Endodermal cell (in vitro differentiated cells): ENCODE data around the gene SH3GL2. TPM values are rescaled to one million over a fixed set of nuclear protein-coding genes. Genes with fewer than 3 reads are reported as not detected.

Experiments
- DNase-seq: peaks from one replicate; pipeline ENCODE4 v3.0.0-alpha.2; 2017
- H3K27ac ChIP-seq: 2 replicates; pipeline ENCODE4 v1.5.1; 2013; ENCODE audit warnings: mild to moderate bottlenecking, low read depth, low read length, moderate library complexity
- H3K27me3 ChIP-seq: 2 replicates; pipeline ENCODE4 v1.6.1; 2013; ENCODE audit warnings: mild to moderate bottlenecking, low read length, moderate library complexity; ENCODE audit not compliant: insufficient read depth, control insufficient read depth, poor library complexity, severe bottlenecking
- H3K36me3 ChIP-seq: 2 replicates; pipeline ENCODE4 v1.7.0; 2013; ENCODE audit warnings: mild to moderate bottlenecking, low read length, moderate library complexity; ENCODE audit not compliant: control insufficient read depth, insufficient read depth
- H3K4me1 ChIP-seq: one replicate; pipeline ENCODE4 v1.7.0; 2013; ENCODE audit warnings: low read length; ENCODE audit not compliant: control insufficient read depth, insufficient read depth
- H3K4me3 ChIP-seq: 2 replicates; pipeline ENCODE4 v1.5.1; 2013; ENCODE audit warnings: mild to moderate bottlenecking, low read length, moderate library complexity
- H3K9ac ChIP-seq: 2 replicates; pipeline ENCODE4 v1.6.1; 2013; ENCODE audit warnings: mild to moderate bottlenecking, low read length, moderate library complexity; ENCODE audit not compliant: poor library complexity, severe bottlenecking; ENCODE audit errors: extremely low read depth
- H3K9me3 ChIP-seq: 2 replicates; pipeline ENCODE4 v1.6.1; 2013; ENCODE audit warnings: mild to moderate bottlenecking, low read length, moderate library complexity; ENCODE audit not compliant: control insufficient read depth
- H3K27ac Mint-ChIP-seq: 2 replicates; pipeline ENCODE4 v1.8.0; 2020; ENCODE audit warnings: mixed read lengths
- H3K27me3 Mint-ChIP-seq: 2 replicates; pipeline ENCODE4 v1.8.0; 2021; ENCODE audit warnings: mild to moderate bottlenecking, mixed read lengths; ENCODE audit not compliant: insufficient read depth
- H3K36me3 Mint-ChIP-seq: 2 replicates; pipeline ENCODE4 v1.8.0; 2020; ENCODE audit warnings: low read depth, mixed read lengths
- H3K4me1 Mint-ChIP-seq: 2 replicates; pipeline ENCODE4 v1.8.0; 2020; ENCODE audit warnings: mixed read lengths
- H3K4me3 Mint-ChIP-seq: 2 replicates; pipeline ENCODE4 v1.8.0; 2020; ENCODE audit warnings: mild to moderate bottlenecking, moderate library complexity, mixed read lengths
- H3K9me3 Mint-ChIP-seq: 2 replicates; pipeline ENCODE4 v1.8.0; 2020; ENCODE audit warnings: mild to moderate bottlenecking, mixed read lengths
- WGBS, 2 experiments: methylation state at CpG; one replicate each; pipeline versions ENCODE4 v1.1.5 to v1.1.7; 2013; ENCODE audit warnings: missing lambda C conversion rate in 2 of 2, mixed read lengths in 1 of 2; ENCODE audit not compliant: insufficient coverage in 1 of 2, insufficient read length in 1 of 2; 5-methylcytosine and 5-hydroxymethylcytosine counted together
- long read RNA-seq, 4 experiments: library from polyadenylated mRNA in 2 of 4; library from RNA in 1 of 4; library from capped mRNA in 1 of 4; stranded (forward) in 3 of 4; unstranded in 1 of 4; transcript quantifications; one replicate each; pipeline ENCODE4 v2.0.0, GENCODE V29; 2020 to 2021; ENCODE audit warnings: inconsistent platforms in 1 of 4
- polyA plus RNA-seq, 2 experiments: library from polyadenylated mRNA; stranded (reverse); fragments of 50-300 nt; gene quantifications; one replicate each; pipeline ENCODE4 v1.2.3, GENCODE V29; 2013
- total RNA-seq, 2 donors: library from RNA; stranded (reverse); fragmentation: NEBNext Ultra II Directional in 1 of 2; extraction: Animal tissue kit (Norgen Biotek cat#: 25700) in 1 of 2; gene quantifications; 2 replicates in 1 of 2; 3 replicates in 1 of 2; pipeline ENCODE4 v1.2.1, GENCODE V29; 2021
- TF ChIP-seq, protein P1 (sequence below): fragments of 200-600 bp; sonication (generic); conservative IDR thresholded peaks from 2 replicates; pipeline ENCODE4 v1.5.0; 2021; ENCODE audit warnings: antibody characterized with exemption, mild to moderate bottlenecking

The SH3GL2 gene
- 1 to 10 TPM; 3.7 to 7.7 TPM for total RNA-seq
- 1.00 TPM for polyA plus RNA-seq (2013, experiment 1 of 2)
- 0.75 TPM for polyA plus RNA-seq (2013, experiment 2 of 2)
- long read RNA-seq, experiment 1, partial matches to known transcripts: 1 of 2 reads
- long read RNA-seq, experiment 1, other reads (novel, unspliced or antisense): 0 of 2 reads
- long read RNA-seq, experiment 2, transcript SH3GL2-201 (9 exons, 2,565 nt): major isoform, 8 of 10 reads
- long read RNA-seq, experiment 2, partial matches to known transcripts: 0 of 10 reads
- long read RNA-seq, experiment 2, other reads (novel, unspliced or antisense): 2 of 10 reads
- long read RNA-seq, experiment 3, transcript SH3GL2-201 (9 exons, 2,565 nt): major isoform, 10 of 11 reads
- long read RNA-seq, experiment 3, partial matches to known transcripts: 0 of 11 reads
- long read RNA-seq, experiment 3, other reads (novel, unspliced or antisense): 1 of 11 reads
- long read RNA-seq, experiment 4: 0 reads

DNA sequence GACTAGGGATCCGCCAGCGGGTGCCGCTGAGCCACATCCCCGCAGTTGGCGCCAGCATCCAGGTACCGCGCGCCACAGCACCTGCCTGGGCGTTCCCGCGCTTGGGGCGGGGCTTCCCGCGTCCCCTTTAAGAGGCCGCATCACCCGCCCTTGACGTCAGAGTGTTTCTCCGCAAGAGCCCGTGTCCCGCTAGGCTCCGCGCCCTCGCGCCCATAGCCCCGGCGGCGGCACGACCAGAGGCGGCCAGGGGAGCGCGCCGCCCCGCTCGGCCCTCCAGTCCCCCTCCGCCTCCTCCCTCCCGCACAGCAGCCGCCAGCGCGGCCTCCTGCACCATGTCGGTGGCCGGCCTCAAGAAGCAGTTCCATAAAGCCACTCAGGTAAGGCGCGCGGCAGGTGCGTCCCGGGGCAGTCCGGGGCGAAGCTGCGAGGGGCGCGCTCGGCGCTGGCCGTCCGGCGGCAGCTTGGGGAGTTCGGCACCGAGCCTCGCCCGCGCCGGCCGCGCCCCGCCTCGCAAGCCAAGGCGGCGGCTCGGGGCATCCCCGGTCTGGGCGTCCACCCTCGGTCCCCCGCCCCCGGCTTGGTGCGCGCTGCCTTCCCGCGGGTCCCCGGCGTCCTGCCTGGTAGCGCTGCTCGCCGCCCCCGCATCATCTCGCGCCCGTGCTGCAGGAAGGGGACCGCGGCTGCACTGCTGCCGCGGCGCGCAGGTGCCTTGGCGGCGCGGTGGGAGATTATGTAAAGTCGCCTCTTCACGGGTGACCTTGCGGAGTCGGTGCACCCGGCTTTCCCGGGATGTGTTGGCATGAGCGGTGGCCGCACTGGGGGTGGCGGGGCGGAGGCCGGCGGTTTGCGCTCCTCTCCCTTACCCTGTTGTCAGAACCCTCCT, at the start of gene SH3GL2:
SH3GL2 (plus strand) TSS at position 156 of the 883 bp plus-strand sequence.
- WGBS, 2 experiments: 0% methylated on average over 14 to 109 of the region's 109 CpGs
- Mint-ChIP-seq H3K4me1 (peaks cover 6% of the 10 kb centered on the region), H3K9me3 (peaks cover 2% of the 10 kb centered on the region), H3K36me3 (no peaks in the 10 kb centered on the region), H3K27ac (no peak within 1 kb of the TSS), H3K4me3 (peak within 1 kb of the TSS; percentile 65), H3K27me3 (peaks cover 61% of the 10 kb centered on the region)
- H3K27ac ChIP-seq: no peak within 1 kb of the TSS
- H3K27me3 ChIP-seq: peaks cover 62% of the 10 kb centered on the region
- H3K9me3 ChIP-seq: no peaks in the 10 kb centered on the region
- TF ChIP-seq, protein P1, sequence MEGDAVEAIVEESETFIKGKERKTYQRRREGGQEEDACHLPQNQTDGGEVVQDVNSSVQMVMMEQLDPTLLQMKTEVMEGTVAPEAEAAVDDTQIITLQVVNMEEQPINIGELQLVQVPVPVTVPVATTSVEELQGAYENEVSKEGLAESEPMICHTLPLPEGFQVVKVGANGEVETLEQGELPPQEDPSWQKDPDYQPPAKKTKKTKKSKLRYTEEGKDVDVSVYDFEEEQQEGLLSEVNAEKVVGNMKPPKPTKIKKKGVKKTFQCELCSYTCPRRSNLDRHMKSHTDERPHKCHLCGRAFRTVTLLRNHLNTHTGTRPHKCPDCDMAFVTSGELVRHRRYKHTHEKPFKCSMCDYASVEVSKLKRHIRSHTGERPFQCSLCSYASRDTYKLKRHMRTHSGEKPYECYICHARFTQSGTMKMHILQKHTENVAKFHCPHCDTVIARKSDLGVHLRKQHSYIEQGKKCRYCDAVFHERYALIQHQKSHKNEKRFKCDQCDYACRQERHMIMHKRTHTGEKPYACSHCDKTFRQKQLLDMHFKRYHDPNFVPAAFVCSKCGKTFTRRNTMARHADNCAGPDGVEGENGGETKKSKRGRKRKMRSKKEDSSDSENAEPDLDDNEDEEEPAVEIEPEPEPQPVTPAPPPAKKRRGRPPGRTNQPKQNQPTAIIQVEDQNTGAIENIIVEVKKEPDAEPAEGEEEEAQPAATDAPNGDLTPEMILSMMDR: no peak
- H3K4me1 ChIP-seq: no peaks in the 10 kb centered on the region
- H3K36me3 ChIP-seq: no peaks in the 10 kb centered on the region
- H3K9ac ChIP-seq: no peak within 1 kb of the TSS
- DNase-seq: peak; percentile 93
- H3K4me3 ChIP-seq: peak within 1 kb of the TSS; percentile 76

DNA sequence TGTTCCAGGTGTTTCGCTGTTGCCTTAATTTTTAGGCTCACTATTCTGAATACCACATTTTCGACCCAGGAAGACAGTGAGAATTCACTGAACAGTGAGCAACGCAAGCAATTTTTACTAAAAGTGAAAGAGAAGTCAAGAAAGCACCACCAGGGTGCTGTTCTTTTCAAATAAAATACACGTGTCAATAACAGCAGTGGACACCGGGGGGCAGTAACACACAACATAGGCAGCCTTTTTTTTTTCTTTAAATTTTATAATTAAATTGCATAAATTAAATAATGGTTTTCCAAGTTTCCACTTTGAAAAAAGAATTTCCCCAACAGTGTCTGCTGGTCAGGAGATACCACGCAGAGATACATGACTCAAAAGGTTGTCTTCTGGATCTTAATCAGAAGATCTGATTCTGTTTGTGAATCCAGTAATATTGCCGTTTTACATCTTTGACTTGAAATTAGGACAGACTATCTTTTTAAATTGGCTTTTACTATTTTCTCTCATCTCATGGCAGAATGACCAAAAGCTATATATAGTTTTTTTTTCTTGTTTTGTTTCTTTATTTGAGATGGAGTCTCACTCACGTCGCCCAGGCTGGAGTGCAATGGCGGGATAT, 47.1 kb upstream of the SH3GL2 start:
- Mint-ChIP-seq H3K27me3 (no peaks in the 10 kb centered on the region), H3K4me1 (no peaks in the 10 kb centered on the region), H3K9me3 (no peaks in the 10 kb centered on the region), H3K27ac (no peak overlapping the region), H3K36me3 (no peaks in the 10 kb centered on the region), H3K4me3 (no peak overlapping the region)
- TF ChIP-seq, protein P1: peak; percentile 92
- 50 to 65% methylated on average over 7 to 10 of the region's 10 CpGs for WGBS, 2 experiments
- H3K9ac ChIP-seq: no peak overlapping the region
- no peaks in the 10 kb centered on the region for H3K9me3 ChIP-seq
- H3K36me3 ChIP-seq: no peaks in the 10 kb centered on the region
- H3K4me1 ChIP-seq: no peaks in the 10 kb centered on the region
- H3K27me3 ChIP-seq: no peaks in the 10 kb centered on the region
- no peak overlapping the region for H3K27ac ChIP-seq
- peak; percentile 81 for DNase-seq
- H3K4me3 ChIP-seq: no peak overlapping the region

DNA sequence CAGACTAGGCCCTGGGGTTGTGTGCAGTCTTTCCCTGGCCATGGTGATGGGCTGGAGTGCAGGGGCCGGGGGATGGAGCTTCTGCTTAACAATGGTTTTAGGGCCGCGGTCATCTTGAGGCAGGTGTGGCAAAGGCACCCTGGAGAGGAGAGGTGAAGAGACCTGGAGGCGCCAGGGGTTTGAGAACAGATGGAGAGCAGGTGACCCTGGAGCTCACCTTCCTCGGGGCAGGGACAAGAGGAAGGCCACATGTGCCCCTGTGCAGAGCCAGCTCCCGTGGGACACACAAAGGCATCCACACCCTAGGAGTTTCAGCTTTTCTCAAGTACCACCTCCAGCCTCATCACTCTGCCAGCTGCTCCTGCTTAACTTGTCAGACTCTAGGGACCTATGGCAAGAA, 46.4 kb upstream of the SH3GL2 start:
- Histone ChIP-seq H3K27ac (no peak overlapping the region), H3K4me3 (no peak overlapping the region), H3K27me3 (no peaks in the 10 kb centered on the region), H3K9me3 (no peaks in the 10 kb centered on the region), H3K9ac (no peak overlapping the region), H3K36me3 (no peaks in the 10 kb centered on the region), H3K4me1 (no peaks in the 10 kb centered on the region)
- no peak for DNase-seq
- H3K4me3 Mint-ChIP-seq: no peak overlapping the region
- TF ChIP-seq, protein P1: no peak
- H3K4me1 Mint-ChIP-seq: no peaks in the 10 kb centered on the region
- H3K9me3 Mint-ChIP-seq: no peaks in the 10 kb centered on the region
- peak overlapping the region; percentile 57 for H3K27ac Mint-ChIP-seq
- H3K27me3 Mint-ChIP-seq: no peaks in the 10 kb centered on the region
- no peaks in the 10 kb centered on the region for H3K36me3 Mint-ChIP-seq
- WGBS, 2 experiments: 89 to 100% methylated on average over 3 to 6 of the region's 6 CpGs
